Gastroesophageal sphincter (tissue), 4 donors: ENCODE results near the gene TLX3. TPM values are rescaled to one million over a fixed set of nuclear protein-coding genes. Genes with fewer than 3 reads are reported as not detected.

Experiments
- ATAC-seq: fragments of 150-250 bp; one replicate; pipeline ENCODE4 v1.9.1; 2016; ENCODE audit warnings: mild to moderate bottlenecking, moderate library complexity
- H3K27ac ChIP-seq, 4 donors: fragments of 200-600 bp; sonication (generic) in 3 of 4; 1 replicate in 3 of 4; 2 replicates in 1 of 4; pipeline ENCODE4 v1.5.1; 2016 to 2019
- H3K27me3 ChIP-seq: fragments of 200-600 bp; sonication (generic); one replicate; pipeline ENCODE4 v1.5.1; 2019
- H3K36me3 ChIP-seq, 2 donors: fragments of 200-600 bp; sonication (generic); one replicate each; pipeline ENCODE4 v1.5.1; 2019; ENCODE audit warnings: control low read depth in 1 of 2
- H3K4me1 ChIP-seq, 3 donors: fragments of 200-600 bp; sonication (generic); 1 replicate in 2 of 3; 2 replicates in 1 of 3; pipeline ENCODE4 v1.5.1; 2016 to 2019; ENCODE audit warnings: control low read depth in 2 of 3
- H3K4me3 ChIP-seq, 2 donors: fragments of 200-600 bp; sonication (generic); one replicate each; pipeline ENCODE4 v1.5.1; 2019; ENCODE audit warnings: mild to moderate bottlenecking in 1 of 2, moderate library complexity in 1 of 2
- H3K9me3 ChIP-seq, 3 donors: fragments of 200-600 bp; sonication (generic); one replicate each; pipeline ENCODE4 v1.5.1; 2017 to 2019; ENCODE audit warnings: control low read depth in 2 of 3
- CTCF ChIP-seq, 4 experiments: fragments of 200-600 bp in 2 of 4; fragments of 450-650 bp in 2 of 4; sonication (generic) in 1 of 4; IDR thresholded peaks; one replicate each; pipeline ENCODE4 v1.5.1; 2017 to 2019; ENCODE audit warnings: antibody characterized with exemption in 4 of 4, mild to moderate bottlenecking in 2 of 4, moderate library complexity in 2 of 4
- EP300 ChIP-seq: sonication (generic); formaldehyde crosslinking; IDR thresholded peaks from one replicate; pipeline ENCODE4 v1.6.1; 2017; ENCODE audit warnings: antibody characterized with exemption, mild to moderate bottlenecking
- POLR2A ChIP-seq, 2 donors: fragments of 450-650 bp; IDR thresholded peaks; one replicate each; pipeline ENCODE4 v1.6.1; 2017; ENCODE audit warnings: antibody characterized with exemption in 2 of 2, mild to moderate bottlenecking in 2 of 2, moderate library complexity in 1 of 2
- POLR2AphosphoS5 ChIP-seq: sonication (generic); formaldehyde crosslinking; IDR thresholded peaks from one replicate; pipeline ENCODE4 v1.6.1; 2017; ENCODE audit warnings: antibody characterized with exemption
- WGBS, 2 donors: methylation state at CpG; one replicate each; pipeline ENCODE4 v1.1.5; 2018; ENCODE audit warnings: low coverage in 1 of 2; 5-methylcytosine and 5-hydroxymethylcytosine counted together
- total RNA-seq, 4 donors: library from RNA; depleted of rRNA; stranded (reverse); fragments of >200 nt; gene quantifications; one replicate each; pipeline ENCODE4 v1.1.0, GENCODE V29; 2016

Gene TLX3
- total RNA-seq, 4 donors from 2014 or later: not detected

DNA sequence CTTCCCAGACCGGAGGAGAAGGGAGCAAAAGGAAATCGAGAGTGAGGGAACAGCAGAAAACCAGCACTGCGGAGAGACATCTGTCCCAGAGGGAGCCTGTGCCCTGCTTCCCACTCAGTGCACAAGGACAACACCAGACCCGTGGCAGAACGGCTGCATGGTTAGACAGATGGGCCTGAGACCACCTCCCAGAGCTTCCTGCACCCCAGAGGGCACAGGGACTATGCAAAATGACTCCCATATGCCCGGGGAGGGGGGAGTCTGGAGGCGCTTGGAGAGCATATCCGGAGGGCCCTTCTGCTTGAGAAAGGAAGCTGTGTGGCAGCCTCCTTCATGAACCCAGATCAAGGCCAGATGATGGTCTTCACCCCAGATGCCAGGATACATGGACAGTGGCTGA, 26.6 kb downstream of the TLX3 start:
- 55 to 88% methylated on average over 5 to 6 of the region's 8 CpGs for WGBS, 2 donors
- peaks cover 87% of the 10 kb centered on the region for H3K27me3 ChIP-seq
- TF ChIP-seq EP300 (no peak), POLR2A (IDR thresholded peaks at IDR 0.05) (no peak), POLR2AphosphoS5 (no peak), CTCF (IDR thresholded peaks at IDR 0.05) (no peak)
- ATAC-seq: no peak
- peaks cover 0 to 12% (median 0%) of the 10 kb centered on the region in 3 donors for H3K4me1 ChIP-seq
- H3K4me3 ChIP-seq: no peak overlapping the region
- H3K9me3 ChIP-seq: no peaks in the 10 kb centered on the region
- no peaks in the 10 kb centered on the region for H3K36me3 ChIP-seq
- no peak overlapping the region for H3K27ac ChIP-seq

DNA sequence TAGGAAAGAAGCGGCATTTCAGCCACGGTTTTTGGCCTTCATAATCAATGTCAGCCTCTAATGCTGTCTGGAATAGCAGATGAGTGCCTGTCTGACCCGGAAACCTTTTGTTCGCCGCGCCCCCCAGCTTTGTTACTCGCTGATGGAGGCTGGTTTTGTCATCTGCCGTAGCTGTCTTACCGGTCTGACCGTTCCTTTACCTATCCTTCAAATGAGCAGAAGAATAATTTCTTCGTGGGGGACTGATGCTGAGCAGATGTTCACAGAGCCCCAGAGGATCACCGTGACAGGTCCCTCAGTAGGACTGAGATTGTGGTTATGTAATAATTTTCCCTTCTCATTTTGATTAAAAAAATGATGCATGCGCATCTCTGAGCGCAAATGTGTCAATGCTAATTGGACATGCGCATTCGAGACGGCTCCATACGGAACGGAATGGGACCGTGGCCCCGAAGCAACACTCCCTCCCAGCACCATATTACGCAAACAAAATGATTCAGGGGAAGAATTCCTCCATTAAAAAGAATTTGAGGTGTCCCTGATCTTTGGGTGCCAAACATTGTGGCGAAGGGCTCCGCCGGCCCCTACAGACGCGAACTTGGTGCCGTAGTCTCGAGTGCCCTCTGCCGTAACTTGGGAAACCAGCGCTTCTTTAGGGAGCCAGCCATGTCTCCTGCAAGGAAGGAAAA, 27.6 kb downstream of the TLX3 start:
- H3K9me3 ChIP-seq: no peaks in the 10 kb centered on the region
- H3K27me3 ChIP-seq: peaks cover 87% of the 10 kb centered on the region
- H3K36me3 ChIP-seq: no peaks in the 10 kb centered on the region
- H3K27ac ChIP-seq: no peak overlapping the region
- peaks cover 0 to 12% (median 0%) of the 10 kb centered on the region in 3 donors for H3K4me1 ChIP-seq
- 20 to 37% methylated on average over 4 to 23 of the region's 31 CpGs for WGBS, 2 donors
- peak overlapping the region; percentile 29 to 42 for H3K4me3 ChIP-seq
- TF ChIP-seq POLR2A (IDR thresholded peaks at IDR 0.05): no peak
- TF ChIP-seq CTCF (IDR thresholded peaks at IDR 0.05): peak in 3 of 4 experiments; percentile 31 to 79 (median 41)
- no peak for TF ChIP-seq EP300
- TF ChIP-seq POLR2AphosphoS5: no peak
- peak; percentile 25 for ATAC-seq

GRCh38 chr5:171337210-171337569, 28.1 kb downstream of the TLX3 start:
- ATAC-seq: no peak
- H3K27me3 ChIP-seq: peaks cover 82% of the 10 kb centered on the region
- H3K4me1 ChIP-seq: peaks cover 0 to 12% (median 0%) of the 10 kb centered on the region in 3 donors
- H3K27ac ChIP-seq: no peak overlapping the region
- H3K36me3 ChIP-seq: no peaks in the 10 kb centered on the region
- no peaks in the 10 kb centered on the region for H3K9me3 ChIP-seq
- 18 to 46% methylated on average over 8 to 11 of the region's 11 CpGs for WGBS, 2 donors
- peak overlapping the region in 1 of 2 donors; percentile 42 for H3K4me3 ChIP-seq
- TF ChIP-seq EP300 (no peak), CTCF (IDR thresholded peaks at IDR 0.05) (no peak), POLR2AphosphoS5 (no peak), POLR2A (IDR thresholded peaks at IDR 0.05) (no peak)

- peaks cover 67% of the 10 kb centered on the region for H3K27me3 ChIP-seq
- H3K4me3 ChIP-seq: no peak overlapping the region
- no peaks in the 10 kb centered on the region for H3K9me3 ChIP-seq
- H3K27ac ChIP-seq: no peak overlapping the region
- peaks cover 0 to 12% (median 0%) of the 10 kb centered on the region in 3 donors for H3K4me1 ChIP-seq
- TF ChIP-seq POLR2AphosphoS5: no peak
- no peak for TF ChIP-seq EP300
- TF ChIP-seq POLR2A (IDR thresholded peaks at IDR 0.05): no peak
- TF ChIP-seq CTCF (IDR thresholded peaks at IDR 0.05): no peak
- no peaks in the 10 kb centered on the region for H3K36me3 ChIP-seq
- ATAC-seq: no peak
These were observed 31.0 kb downstream of the TLX3 start for GRCh38 chr5:171340042-171340441.

DNA sequence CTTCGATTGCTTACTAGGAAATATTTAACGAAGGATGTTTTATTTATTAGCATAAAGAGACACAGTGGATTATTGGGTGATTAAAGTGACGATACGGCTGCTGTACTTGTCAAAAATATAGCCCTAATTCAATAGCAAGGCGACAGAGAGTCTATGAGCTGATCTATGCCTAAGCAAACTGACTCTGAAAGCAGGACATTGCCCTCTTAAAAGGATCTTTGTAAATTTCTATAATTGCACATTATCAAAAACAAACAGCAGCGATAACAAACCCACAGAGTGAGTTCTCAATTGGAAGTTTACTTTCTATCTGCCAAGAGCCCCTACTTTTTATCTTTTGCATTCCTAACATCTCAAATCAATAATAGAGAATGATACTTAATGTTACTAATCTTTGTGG, 31.4 kb downstream of the TLX3 start:
- Histone ChIP-seq H3K4me3 (no peak overlapping the region), H3K9me3 (no peaks in the 10 kb centered on the region), H3K27me3 (peaks cover 62% of the 10 kb centered on the region), H3K27ac (no peak overlapping the region), H3K36me3 (no peaks in the 10 kb centered on the region), H3K4me1 (peaks cover 0 to 12% (median 0%) of the 10 kb centered on the region in 3 donors)
- TF ChIP-seq POLR2AphosphoS5: no peak
- no peak for TF ChIP-seq POLR2A (IDR thresholded peaks at IDR 0.05)
- no peak for TF ChIP-seq CTCF (IDR thresholded peaks at IDR 0.05)
- no peak for TF ChIP-seq EP300
- ATAC-seq: no peak
- 66 to 71% methylated on average over 6 of the region's 6 CpGs for WGBS, 2 donors
